Limb (tissue), 2 donors: ENCODE results near the gene EPHA4.

Experiments used
- DNase-seq, 2 donors: peaks; one replicate each; pipeline ENCODE4 v3.0.0-alpha.2; 2016; ENCODE audit errors: extremely low spot score in 2 of 2

Gene EPHA4

GRCh38 chr2:221476195-221476594, 95.9 kb downstream of the EPHA4 start:
- DNase-seq = no peak

GRCh38 chr2:221473451-221473850, 98.7 kb downstream of the EPHA4 start:
- DNase-seq = no peak

GRCh38 chr2:221468317-221468716, 103.8 kb downstream of the EPHA4 start:
- DNase-seq = no peak

DNA sequence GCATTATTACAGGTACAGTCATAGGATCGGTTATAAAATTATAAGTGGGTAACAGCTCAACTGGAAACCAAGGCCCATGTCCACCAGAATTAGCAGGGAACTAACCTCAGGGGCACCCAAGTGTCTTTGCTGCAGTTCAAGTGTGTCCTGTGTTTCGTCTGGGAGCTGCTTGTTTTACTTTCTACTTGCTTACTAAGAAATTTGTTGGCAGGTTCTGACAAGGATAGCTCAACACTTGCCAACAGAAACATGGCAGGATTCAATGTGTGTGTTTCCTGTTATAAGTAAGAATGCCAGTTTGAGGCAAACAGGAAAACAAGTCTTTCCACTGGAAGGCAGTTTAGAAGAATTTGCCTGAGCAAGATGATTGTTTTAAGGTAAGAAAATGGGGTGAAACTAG, 104.5 kb downstream of the EPHA4 start:
- DNase-seq = no peak

DNA sequence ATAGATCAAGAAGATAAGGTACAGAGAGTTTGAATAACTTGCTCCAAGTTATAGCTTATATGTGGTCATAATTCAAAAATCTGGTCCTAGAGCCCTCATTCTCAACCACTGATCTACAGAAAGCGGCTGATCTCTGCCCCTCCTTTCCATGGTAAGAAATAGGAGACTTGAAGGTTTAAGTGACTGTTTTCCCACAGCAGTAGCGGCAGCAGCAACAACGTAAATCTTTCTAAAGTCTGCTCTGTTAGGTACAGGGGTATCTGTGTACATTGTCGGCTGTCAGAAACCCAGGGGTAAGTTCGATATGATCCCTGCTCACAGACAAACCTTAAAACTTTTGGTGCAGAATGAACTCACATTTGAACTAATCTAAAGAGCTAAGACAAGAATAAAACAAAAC, 105.4 kb downstream of the EPHA4 start:
- no peak for DNase-seq

DNA sequence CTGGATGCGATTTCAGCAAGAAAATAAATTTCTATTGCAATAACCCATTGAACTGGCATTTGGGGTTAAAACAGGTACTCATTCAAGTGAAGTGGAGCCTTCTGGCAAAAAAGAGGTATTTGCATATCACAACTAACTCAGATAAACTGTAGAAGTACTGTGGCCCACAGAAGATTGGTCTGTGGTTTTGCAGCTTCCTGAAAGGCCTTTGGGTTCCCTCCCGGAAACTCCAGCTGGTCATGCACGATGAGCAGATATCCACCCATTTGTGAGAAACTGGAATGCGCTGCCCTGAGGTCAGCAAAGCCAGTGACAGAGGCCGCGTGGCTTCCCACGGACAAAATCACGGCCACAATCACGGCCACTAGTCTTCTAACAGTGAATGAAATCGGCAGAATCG, 106.3 kb downstream of the EPHA4 start:
- DNase-seq = no peak

GRCh38 chr2:221464971-221465370, 107.1 kb downstream of the EPHA4 start:
- DNase-seq = no peak

DNA sequence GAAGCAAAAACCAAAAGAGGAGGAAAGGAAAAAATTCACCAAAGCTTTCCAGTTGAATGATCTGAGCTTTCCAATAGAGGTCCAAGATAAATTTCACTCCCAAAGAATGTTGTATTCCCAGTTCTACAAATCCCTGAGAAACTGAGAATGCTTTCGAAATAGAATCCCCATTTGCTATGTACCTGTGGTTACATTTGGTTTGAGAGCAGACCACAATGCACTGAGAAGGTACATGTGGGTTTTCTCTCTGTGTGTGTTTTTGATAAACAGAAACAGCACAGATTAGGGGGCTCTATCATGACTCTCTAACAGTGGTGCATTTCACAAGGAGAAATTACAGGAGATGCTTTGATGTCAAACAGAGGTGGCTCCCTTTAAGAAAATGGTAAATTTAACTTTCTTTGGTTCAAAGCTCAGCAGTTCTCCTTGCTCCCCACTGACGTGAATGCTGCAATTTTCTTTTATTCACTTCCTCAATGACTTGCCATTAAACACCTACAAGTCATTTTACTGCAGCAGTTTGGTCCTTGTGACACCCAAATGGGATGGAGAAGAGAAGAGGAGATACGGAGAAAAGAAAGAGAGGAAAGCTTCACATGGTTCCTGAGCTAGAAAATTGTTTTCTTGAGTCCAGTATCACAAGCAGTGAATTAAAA, 108.7 kb downstream of the EPHA4 start:
- DNase-seq = no peak

GRCh38 chr2:221461901-221462300, 110.2 kb downstream of the EPHA4 start:
- no peak for DNase-seq

GRCh38 chr2:221460136-221460535, 112.0 kb downstream of the EPHA4 start:
- no peak for DNase-seq

DNA sequence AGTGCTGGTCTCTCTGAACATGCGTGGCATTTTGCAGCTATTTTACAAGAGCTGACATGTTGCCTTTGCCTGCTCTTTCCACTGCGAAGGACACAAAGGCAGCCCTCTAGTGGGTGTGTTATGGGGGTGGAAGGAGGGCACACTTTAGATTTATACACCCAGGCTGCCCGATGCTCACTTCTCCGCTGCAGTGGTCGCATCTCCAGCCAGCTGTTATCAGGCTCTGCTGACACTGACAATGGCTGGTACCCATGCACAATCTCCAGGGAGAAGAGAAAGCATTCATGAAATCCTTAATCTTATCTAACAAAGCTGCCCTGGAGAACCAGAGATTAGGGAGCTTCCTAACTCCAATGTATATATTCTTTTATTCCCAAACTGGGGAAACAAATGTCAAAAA, 113.5 kb downstream of the EPHA4 start:
- DNase-seq = no peak

DNA sequence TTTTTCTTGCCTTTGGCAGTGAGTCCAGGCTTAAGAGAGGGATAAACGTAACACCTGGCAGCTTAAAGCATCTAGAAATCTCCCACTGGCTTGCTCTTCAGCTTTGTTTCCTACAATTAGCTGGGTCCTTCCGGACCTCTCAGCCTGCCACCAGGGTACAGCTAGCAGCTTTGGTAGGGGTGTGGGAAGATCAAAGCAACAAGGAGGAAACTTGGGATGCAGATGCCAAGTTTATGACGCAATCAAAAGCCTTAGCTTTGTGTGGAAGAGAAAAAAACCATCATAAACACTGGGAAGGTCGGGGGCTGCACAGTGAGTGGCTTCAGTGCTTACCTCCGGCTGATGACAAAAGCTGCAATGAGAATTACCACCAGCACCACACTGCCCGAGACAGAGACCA, 116.9 kb downstream of the EPHA4 start:
- DNase-seq = no peak

DNA sequence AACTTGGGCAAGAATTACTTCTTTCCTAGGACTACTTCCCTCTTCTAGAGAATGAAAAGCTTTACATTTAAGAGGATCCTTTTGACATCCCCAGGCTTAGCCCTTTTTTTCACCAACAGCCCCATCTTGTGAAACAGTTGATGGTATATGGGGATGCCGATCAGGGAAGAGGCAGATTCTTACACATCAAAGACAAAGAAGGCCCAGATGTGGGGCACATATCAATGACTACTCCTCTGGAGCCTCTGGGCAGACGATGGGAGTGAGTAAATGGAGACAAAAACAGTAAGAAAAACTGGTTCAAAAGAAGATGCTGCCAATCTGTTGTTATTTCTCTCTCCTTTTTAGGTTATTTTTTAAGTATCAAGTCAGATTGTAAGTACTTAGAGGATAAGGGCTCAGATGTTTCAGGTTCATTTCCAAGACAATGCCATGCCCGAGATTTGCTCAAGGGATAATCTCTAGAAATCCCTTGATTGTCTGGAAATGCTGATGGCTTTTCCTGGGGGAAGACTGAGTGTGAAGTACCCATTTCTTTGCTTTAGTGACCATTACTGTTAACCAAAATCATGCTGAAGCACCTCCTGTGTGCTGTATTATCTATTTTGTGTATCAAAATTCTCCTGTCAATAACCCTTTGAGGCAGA, 117.5 kb downstream of the EPHA4 start:
- DNase-seq = no peak

DNA sequence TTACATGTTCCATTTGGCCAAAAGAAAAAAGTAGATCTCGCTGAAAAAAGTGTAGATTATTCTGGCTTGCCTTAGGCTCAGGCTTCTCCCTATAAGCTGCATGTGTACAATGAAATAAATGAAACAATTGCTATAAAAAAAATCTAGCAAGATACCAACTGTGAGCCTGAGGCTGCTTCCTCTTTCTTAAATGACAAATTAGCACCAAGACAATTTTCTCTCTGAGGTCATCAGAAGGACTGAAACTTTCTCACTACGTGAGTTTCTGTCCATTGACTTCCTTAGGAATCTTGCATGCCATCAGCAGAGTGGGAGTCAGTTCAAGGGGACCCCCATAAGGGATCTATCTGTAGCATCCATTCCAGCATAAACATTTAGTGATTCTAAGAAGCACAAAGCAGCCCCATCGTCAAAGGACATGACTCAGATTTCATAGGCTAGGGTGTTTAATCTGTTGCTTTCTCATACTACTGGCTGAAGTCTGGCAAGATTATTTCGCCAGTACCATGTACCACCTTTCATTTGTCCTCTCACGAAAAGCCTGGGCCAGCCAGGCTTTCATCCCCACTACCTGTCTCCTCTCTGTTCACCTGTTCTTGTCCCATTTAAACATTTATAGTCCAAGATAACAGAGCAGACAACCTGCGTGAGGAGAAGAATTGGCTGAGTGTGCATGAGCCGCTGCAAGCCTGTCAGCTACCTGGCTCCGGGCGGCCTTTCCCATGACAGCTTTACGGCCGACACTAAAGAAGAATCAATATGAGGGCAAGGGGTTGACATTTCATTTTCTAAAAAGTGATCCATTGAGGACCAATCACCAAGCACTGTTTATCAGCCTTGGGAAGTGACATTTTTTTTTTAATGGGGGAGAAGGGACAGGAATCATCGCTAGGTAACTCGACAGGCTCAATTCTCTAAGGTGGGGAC, 120.0 kb downstream of the EPHA4 start:
- no peak for DNase-seq

GRCh38 chr2:221450280-221450679, 121.8 kb downstream of the EPHA4 start:
- DNase-seq = no peak

DNA sequence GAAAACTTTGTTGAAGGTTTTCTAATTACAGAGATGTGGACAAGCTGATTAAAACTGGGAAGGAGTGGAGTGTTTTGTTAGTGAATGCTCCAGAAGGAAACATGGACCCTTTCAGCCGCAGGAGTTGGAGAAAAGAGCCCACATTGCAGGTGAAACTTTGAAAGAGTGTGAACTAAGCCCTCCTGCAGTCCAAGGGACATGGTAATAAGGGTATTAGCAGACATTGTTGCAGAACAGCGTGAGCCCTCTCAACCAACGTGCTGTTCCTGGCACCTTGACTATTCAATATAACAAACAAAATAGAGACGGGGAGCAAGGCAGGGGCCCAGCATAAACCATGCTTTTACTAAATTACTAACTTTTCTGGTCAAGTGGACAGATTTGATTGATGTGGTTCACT, 122.7 kb downstream of the EPHA4 start:
- no peak for DNase-seq

GRCh38 chr2:221448844-221449390, 123.2 kb downstream of the EPHA4 start:
- DNase-seq = no peak

DNA sequence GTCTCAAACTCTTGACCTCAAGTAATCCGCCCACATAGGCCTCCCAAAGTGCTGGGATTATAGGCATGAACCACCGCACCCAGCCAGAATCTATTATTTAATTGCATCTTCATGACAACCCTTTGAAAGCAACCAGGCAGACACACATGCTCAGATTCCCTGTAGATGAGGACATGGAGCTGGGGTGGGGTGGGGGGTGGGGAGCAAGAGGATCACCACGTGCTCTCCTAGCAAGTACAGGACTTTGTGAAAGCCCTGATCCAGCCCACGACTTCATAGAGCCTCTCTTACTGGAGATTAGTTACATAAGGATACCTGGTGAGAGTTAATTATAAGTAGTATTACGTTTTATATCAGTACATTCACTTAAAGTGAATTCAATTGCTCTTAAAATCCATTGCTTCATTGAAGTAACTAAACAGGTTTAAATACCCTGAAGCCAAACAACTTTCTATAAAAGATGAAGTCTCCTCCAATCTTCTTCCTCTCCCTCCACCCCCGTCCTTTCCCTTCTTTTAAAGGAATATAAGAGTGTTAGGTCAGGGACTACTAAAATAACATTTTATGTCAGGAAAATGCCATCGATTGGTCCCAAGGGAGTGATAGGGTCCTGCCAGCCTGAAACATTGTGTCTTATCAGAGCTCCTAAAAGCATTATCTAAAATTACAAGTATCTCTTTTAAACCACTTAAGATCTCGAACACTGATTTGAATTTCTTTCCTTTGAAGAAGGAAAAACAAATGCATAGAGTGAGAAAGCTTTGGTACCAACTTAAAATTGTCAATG, 123.9 kb downstream of the EPHA4 start:
- DNase-seq = no peak

DNA sequence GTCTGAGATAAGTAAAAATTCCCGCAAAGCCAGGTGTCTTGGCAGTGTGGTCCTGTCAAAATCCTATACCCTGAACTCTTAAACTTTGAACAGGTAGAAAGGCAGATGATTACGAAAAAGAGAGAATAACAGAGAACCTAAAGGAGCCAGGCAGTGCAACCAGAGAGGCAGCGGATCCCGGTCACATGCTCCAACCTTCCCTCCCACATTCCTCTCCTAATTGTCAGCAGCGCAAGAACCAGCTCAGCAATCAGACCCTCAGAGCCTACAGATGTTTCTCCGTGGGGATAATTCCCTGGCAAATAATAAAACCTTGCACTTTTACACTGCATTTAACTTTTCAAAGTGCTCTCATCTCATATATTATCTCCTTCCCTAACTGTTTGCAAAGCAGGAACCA, 124.8 kb downstream of the EPHA4 start:
- DNase-seq = no peak

- DNase-seq = no peak
Observed at GRCh38 chr2:221446140-221446539, 126.0 kb downstream of the EPHA4 start.

DNA sequence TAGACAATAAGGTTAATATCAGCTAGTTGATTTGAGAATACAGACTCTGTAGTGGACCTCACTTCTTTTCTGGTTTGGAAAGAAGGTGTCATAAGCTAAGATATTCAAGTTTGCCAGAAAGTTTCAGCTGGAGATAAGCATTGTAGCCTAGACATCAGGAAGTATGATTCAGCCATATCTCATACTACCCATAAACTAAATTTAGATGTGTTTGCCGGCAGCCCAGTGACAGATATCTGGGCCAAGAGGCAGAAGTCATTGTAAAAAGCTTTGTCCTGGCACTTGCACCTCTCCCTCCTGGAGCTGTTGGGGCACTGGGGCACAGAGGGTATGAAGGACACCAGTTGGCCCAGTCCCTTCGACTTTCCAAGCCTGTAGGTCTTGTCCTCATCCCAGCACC, 128.0 kb downstream of the EPHA4 start:
- DNase-seq = no peak
